ENCODE measurements around the gene RPS6KC1. TPM values are rescaled to one million over a fixed set of nuclear protein-coding genes. Genes with fewer than 3 reads are reported as not detected.
"Not testable (repeated sequence)": the region's sequence is repeated elsewhere in the genome, so short reads cannot be mapped to it uniquely, and the experiment has no call there.

Gene RPS6KC1
- total RNA-seq, 2 donors from 2014 or later: 20.7 to 34.1 TPM

DNA sequence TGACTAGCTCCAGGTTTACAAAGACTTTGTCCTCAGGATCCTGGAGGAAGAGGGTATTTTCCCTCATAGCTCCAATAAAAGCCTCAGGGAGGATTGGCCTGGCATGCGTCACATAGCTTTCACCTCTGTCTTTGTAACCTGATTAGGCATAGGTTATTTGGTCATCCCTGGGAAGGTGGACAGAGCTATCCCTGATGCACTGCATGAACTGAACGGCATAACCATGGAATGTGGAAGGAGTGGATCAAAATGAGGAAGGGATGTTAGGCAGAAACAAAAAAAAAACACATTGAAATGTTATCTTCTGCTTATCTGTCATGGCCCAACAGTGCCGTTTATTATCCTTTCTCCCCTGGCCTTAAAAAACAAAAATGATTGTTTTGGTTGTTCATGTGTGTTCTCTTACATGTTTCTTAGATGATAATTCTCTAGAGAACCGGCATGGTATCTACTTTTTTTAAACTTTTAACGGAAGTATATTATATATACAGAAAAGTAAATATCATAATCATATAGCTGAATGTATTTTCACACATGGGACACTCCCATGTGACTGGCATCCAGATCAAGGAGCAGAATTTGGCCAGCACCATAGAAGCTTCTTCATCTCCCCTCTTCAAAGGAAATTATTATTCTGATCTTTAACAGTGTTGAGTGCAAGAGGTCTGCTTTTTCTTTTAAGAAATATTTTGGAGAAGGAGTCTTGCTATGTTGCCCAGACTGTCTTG lies 85.3 kb downstream of the RPS6KC1 start:
- H3K27me3 ChIP-seq (replicated peaks; ENCODE audit: insufficient read depth): no peaks in the 10 kb centered on the region
- DNase-seq (ENCODE audit: low spot score) (no peak), ATAC-seq (ENCODE audit: insufficient number of reproducible peaks, low FRiP score, low read depth) (no peak)
- TF ChIP-seq, protein P1, sequence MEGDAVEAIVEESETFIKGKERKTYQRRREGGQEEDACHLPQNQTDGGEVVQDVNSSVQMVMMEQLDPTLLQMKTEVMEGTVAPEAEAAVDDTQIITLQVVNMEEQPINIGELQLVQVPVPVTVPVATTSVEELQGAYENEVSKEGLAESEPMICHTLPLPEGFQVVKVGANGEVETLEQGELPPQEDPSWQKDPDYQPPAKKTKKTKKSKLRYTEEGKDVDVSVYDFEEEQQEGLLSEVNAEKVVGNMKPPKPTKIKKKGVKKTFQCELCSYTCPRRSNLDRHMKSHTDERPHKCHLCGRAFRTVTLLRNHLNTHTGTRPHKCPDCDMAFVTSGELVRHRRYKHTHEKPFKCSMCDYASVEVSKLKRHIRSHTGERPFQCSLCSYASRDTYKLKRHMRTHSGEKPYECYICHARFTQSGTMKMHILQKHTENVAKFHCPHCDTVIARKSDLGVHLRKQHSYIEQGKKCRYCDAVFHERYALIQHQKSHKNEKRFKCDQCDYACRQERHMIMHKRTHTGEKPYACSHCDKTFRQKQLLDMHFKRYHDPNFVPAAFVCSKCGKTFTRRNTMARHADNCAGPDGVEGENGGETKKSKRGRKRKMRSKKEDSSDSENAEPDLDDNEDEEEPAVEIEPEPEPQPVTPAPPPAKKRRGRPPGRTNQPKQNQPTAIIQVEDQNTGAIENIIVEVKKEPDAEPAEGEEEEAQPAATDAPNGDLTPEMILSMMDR (IDR thresholded peaks at IDR 0.05): no peak
- no peaks in the 10 kb centered on the region for H3K36me3 ChIP-seq
- H3K27ac ChIP-seq: no peak overlapping the region
- no peaks in the 10 kb centered on the region for H3K9me3 ChIP-seq
- no peak overlapping the region for H3K4me3 ChIP-seq
- peaks cover 3 to 19% of the 10 kb centered on the region in 2 donors for H3K4me1 ChIP-seq (ENCODE audit: control insufficient read depth in 1 of 2, low read depth in 2 of 2)

DNA sequence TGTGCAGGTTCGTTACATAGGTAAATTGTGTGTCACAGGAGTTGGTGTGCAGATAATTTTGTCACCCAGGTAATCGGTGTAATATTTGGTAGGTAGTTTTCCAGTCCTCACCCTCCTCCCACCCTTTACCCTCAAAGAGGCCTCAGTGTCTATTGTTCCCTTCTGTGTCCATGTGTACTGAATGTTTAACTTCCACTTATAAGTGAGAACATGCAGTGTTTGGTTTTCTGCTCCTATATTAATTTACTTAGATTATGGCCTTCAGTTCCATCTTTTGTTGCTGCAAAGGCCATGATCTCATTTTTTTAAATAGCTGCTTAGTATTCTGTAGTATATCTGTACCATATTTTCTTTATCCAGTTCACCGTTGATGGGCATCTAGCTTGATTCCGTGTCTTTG lies 87.3 kb downstream of the RPS6KC1 start:
- no peak overlapping the region for H3K27ac ChIP-seq
- H3K9me3 ChIP-seq: no peaks in the 10 kb centered on the region
- H3K27me3 ChIP-seq (replicated peaks; ENCODE audit: insufficient read depth): no peaks in the 10 kb centered on the region
- H3K36me3 ChIP-seq: no peaks in the 10 kb centered on the region
- ATAC-seq (ENCODE audit: insufficient number of reproducible peaks, low FRiP score, low read depth) (no peak), DNase-seq (ENCODE audit: low spot score) (no peak)
- H3K4me1 ChIP-seq (ENCODE audit: control insufficient read depth in 1 of 2, low read depth in 2 of 2): peaks cover 3 to 19% of the 10 kb centered on the region in 2 donors
- TF ChIP-seq, protein P1 (IDR thresholded peaks at IDR 0.05): no peak
- no peak overlapping the region for H3K4me3 ChIP-seq

DNA sequence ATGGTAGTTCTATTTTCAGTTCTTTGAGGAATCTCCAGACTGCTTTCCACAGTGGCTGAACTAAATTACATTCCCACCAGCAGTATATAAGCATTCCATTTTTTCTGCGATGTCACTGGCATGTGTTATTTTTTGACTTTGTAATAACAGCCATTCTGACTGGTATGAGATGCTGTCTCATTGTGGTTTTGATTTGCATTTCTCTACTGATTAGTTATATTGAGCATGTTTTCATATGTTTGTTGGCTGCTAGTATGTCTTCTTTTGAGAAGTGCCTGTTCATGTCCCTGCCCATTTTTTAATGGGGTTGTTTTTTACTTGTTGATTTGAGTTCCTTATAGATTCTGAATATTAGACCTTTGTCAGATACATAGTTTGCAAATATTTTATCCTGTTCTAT lies 87.9 kb downstream of the RPS6KC1 start:
- Histone ChIP-seq H3K4me1 (ENCODE audit: control insufficient read depth in 1 of 2, low read depth in 2 of 2) (peaks cover 3 to 19% of the 10 kb centered on the region in 2 donors), H3K36me3 (no peaks in the 10 kb centered on the region), H3K4me3 (no peak overlapping the region), H3K27ac (no peak overlapping the region), H3K9me3 (no peaks in the 10 kb centered on the region), H3K27me3 (replicated peaks; ENCODE audit: insufficient read depth) (no peaks in the 10 kb centered on the region)
- DNase-seq (ENCODE audit: low spot score) (no peak), ATAC-seq (ENCODE audit: insufficient number of reproducible peaks, low FRiP score, low read depth) (no peak)
- TF ChIP-seq, protein P1 (IDR thresholded peaks at IDR 0.05): no peak

DNA sequence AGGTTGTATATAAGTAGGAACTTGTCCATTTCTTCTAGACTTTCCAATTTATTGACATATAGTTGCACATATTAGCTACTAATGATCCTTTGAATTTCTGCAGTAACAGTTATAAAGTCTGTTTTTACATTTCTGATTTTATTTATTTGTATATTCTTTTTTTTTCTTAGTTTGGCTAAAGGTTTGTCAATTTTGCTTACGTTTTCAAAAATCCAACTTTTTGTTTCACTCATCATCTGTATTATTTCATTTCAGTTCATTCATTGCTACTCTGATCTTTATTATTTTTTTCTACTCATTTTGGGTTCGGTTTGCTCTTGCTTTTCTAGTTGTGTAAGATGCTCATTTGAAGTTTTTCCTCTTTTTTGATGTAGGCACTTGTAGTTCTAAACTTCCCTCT lies 97.9 kb downstream of the RPS6KC1 start:
- Histone ChIP-seq H3K27ac (no peak overlapping the region), H3K27me3 (replicated peaks; ENCODE audit: insufficient read depth) (no peaks in the 10 kb centered on the region), H3K4me1 (ENCODE audit: control insufficient read depth in 1 of 2, low read depth in 2 of 2) (peaks cover under 1 to 6% of the 10 kb centered on the region in 2 donors), H3K9me3 (no peaks in the 10 kb centered on the region), H3K4me3 (no peak overlapping the region), H3K36me3 (no peaks in the 10 kb centered on the region)
- ATAC-seq (ENCODE audit: insufficient number of reproducible peaks, low FRiP score, low read depth) (no peak), DNase-seq (ENCODE audit: low spot score) (no peak)
- TF ChIP-seq, protein P1 (IDR thresholded peaks at IDR 0.05): no peak

DNA sequence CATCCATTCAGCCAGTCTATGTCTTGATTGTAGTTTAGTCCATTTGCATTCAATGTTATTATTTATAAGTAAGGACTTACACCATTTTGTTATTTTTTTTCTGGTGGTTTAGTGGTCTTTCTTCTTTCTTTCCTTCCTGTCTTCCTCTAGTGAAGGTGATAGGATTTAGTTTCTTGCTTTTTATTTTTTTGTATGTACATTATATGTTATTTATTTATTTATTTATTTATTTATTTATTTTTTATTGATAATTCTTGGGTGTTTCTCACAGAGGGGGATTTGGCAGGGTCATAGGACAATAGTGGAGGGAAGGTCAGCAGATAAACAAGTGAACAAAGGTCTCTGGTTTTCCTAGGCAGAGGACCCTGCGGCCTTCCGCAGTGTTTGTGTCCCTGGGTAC lies 99.0 kb downstream of the RPS6KC1 start:
- not testable (repeated sequence) for ATAC-seq (ENCODE audit: insufficient number of reproducible peaks, low FRiP score, low read depth); H3K36me3 ChIP-seq; H3K27ac ChIP-seq; H3K9me3 ChIP-seq; H3K27me3 ChIP-seq (replicated peaks; ENCODE audit: insufficient read depth); H3K4me3 ChIP-seq; DNase-seq (ENCODE audit: low spot score)
- H3K4me1 ChIP-seq (ENCODE audit: control insufficient read depth in 1 of 2, low read depth in 2 of 2): peaks cover 10 to 18% of the 10 kb centered on the region in 2 donors

Measured in thoracic aorta (tissue), 2 donors.